CD4-positive, alpha-beta T cell (primary cell): ENCODE measurements around the gene CNTRL. TPM values are rescaled to one million over a fixed set of nuclear protein-coding genes. Genes with fewer than 3 reads are reported as not detected.

ENCODE experiments used
- ATAC-seq: fragments of 200-7000 bp; cut with Tn5 transposase; one replicate; pipeline ENCODE4 v1.10.0; 2022; ENCODE audit warnings: mild to moderate bottlenecking; ENCODE audit not compliant: poor library complexity
- CTCF ChIA-PET: fragments of 350-600 bp; sonication (Branson Sonifier 250); formaldehyde crosslinking; loops from one replicate; lab custom pipeline; 2021; ENCODE audit warnings: antibody characterized with exemption, inconsistent platforms; lab: Charles Lee
- POLR2A ChIA-PET: fragments of 350-600 bp; sonication (Branson Sonifier 250); formaldehyde crosslinking; loops from one replicate; lab custom pipeline; 2021; ENCODE audit warnings: antibody characterized with exemption, inconsistent platforms; lab: Charles Lee
- DNase-seq, 14 experiments: peaks; one replicate each; pipeline ENCODE4 v3.0.0-alpha.2; 2013 to 2020; ENCODE audit warnings: mixed read lengths in 2 of 14
- H3K27ac ChIP-seq, 2 donors: one replicate each; pipeline versions ENCODE4 v1.5.1 to v1.7.0; 2013; ENCODE audit warnings: low read length in 2 of 2, low read depth in 1 of 2, mild to moderate bottlenecking in 1 of 2
- H3K27me3 ChIP-seq, 2 experiments: 1 replicate in 1 of 2; 2 replicates in 1 of 2; pipeline versions ENCODE4 v1.6.1 to v1.7.0; 2013; ENCODE audit warnings: low read length in 2 of 2, control low read depth in 1 of 2, mild to moderate bottlenecking in 1 of 2, moderate library complexity in 1 of 2; ENCODE audit not compliant: insufficient read depth in 2 of 2, control insufficient read depth in 1 of 2
- H3K36me3 ChIP-seq: one replicate; pipeline ENCODE4 v1.6.1; 2013; ENCODE audit warnings: low read length, control low read depth; ENCODE audit not compliant: insufficient read depth
- H3K4me1 ChIP-seq: one replicate; pipeline ENCODE4 v1.6.1; 2013; ENCODE audit warnings: low read length, control low read depth; ENCODE audit not compliant: insufficient read depth
- H3K4me3 ChIP-seq: one replicate; pipeline ENCODE4 v1.5.1; 2013; ENCODE audit warnings: mild to moderate bottlenecking, low read length, moderate library complexity
- H3K9me3 ChIP-seq, 2 experiments: 1 replicate in 1 of 2; 2 replicates in 1 of 2; pipeline versions ENCODE4 v1.6.1 to v1.7.0; 2013; ENCODE audit warnings: low read length in 2 of 2, mild to moderate bottlenecking in 2 of 2, control low read depth in 1 of 2, moderate library complexity in 1 of 2; ENCODE audit not compliant: control insufficient read depth in 1 of 2, insufficient read depth in 1 of 2
- H3K27ac Mint-ChIP-seq: one replicate; pipeline ENCODE4 v1.8.0; 2020; ENCODE audit warnings: mixed read lengths
- H3K27me3 Mint-ChIP-seq: one replicate; pipeline ENCODE4 v1.8.0; 2021; ENCODE audit warnings: mixed read lengths
- H3K36me3 Mint-ChIP-seq: one replicate; pipeline ENCODE4 v1.8.0; 2021; ENCODE audit warnings: low read depth, mixed read lengths
- H3K4me1 Mint-ChIP-seq: one replicate; pipeline ENCODE4 v1.8.0; 2021; ENCODE audit warnings: low read depth, mixed read lengths
- H3K4me3 Mint-ChIP-seq: one replicate; pipeline ENCODE4 v1.8.0; 2020; ENCODE audit warnings: mild to moderate bottlenecking, mixed read lengths
- H3K9me3 Mint-ChIP-seq: one replicate; pipeline ENCODE4 v1.8.0; 2020; ENCODE audit warnings: mixed read lengths
- intact Hi-C, 2 experiments: fragments of 100-400 bp; cut with DNase I in 1 of 2; cut with micrococcal nuclease in 1 of 2; formaldehyde crosslinking; loops; one replicate each; pipeline versions ENCODE4 v1.15.1 to v1.9.0; 2023 to 2025; cut with DNase I, micrococcal nuclease
- total RNA-seq, 174 experiments: library from RNA in 2 of 174; stranded (reverse) in 2 of 174; gene quantifications; one replicate each; pipeline ENCODE4 v1.2.3 and lab custom pipeline; 2021 to 2026
- TF ChIP-seq, protein P1 (sequence below): fragments of 200-600 bp; IDR thresholded peaks from one replicate; pipeline ENCODE4 v1.8.0; 2022; ENCODE audit warnings: antibody characterized with exemption, mild to moderate bottlenecking

Gene CNTRL
- total RNA-seq, 2 experiments from 2014 or later: 35.1 to 38.1 TPM

DNA sequence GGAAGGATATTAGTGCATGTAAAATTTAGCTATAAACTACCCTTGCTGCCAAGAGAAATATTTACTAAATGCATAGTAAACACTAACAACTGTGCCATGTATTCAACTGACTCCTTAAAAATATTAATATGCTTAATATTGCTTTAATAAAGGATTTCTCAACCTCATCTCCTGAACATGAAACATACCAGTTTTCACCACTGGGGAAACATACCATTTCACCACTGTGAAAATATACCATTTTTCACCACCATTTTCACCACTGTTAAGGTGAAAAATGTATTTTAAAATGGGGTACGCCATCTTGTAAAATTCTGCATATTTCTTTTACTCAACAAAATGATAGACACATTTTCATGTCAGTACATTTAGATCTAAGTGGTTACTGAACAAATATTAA lies 122.4 kb downstream of the CNTRL start:
- DNase-seq (no peak), ATAC-seq (no peak)
- peak overlapping the region; percentile 58 for H3K4me3 Mint-ChIP-seq
- CTCF ChIA-PET: interaction anchor here (0.7 to 1.0 kb wide), 2 partner anchors 11 to 24 kb away, joined by 3 read pairs; no protein-coding TSS in a partner anchor
- no peaks in the 10 kb centered on the region for H3K9me3 Mint-ChIP-seq
- Histone ChIP-seq H3K4me3 (no peak overlapping the region), H3K9me3 (no peaks in the 10 kb centered on the region), H3K36me3 (no peaks in the 10 kb centered on the region), H3K27me3 (no peaks in the 10 kb centered on the region), H3K27ac (no peak overlapping the region), H3K4me1 (peaks cover 13% of the 10 kb centered on the region)
- peaks cover 86% of the 10 kb centered on the region for H3K4me1 Mint-ChIP-seq
- intact Hi-C loops: no loop called here
- peaks cover 21% of the 10 kb centered on the region for H3K36me3 Mint-ChIP-seq
- H3K27ac Mint-ChIP-seq: peak overlapping the region; percentile 57
- no peaks in the 10 kb centered on the region for H3K27me3 Mint-ChIP-seq
- POLR2A ChIA-PET: interaction anchor here (1.0 kb wide), 1 partner anchor 28 kb away, joined by 3 read pairs; no protein-coding TSS in a partner anchor
- TF ChIP-seq, protein P1, sequence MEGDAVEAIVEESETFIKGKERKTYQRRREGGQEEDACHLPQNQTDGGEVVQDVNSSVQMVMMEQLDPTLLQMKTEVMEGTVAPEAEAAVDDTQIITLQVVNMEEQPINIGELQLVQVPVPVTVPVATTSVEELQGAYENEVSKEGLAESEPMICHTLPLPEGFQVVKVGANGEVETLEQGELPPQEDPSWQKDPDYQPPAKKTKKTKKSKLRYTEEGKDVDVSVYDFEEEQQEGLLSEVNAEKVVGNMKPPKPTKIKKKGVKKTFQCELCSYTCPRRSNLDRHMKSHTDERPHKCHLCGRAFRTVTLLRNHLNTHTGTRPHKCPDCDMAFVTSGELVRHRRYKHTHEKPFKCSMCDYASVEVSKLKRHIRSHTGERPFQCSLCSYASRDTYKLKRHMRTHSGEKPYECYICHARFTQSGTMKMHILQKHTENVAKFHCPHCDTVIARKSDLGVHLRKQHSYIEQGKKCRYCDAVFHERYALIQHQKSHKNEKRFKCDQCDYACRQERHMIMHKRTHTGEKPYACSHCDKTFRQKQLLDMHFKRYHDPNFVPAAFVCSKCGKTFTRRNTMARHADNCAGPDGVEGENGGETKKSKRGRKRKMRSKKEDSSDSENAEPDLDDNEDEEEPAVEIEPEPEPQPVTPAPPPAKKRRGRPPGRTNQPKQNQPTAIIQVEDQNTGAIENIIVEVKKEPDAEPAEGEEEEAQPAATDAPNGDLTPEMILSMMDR: no peak

DNA sequence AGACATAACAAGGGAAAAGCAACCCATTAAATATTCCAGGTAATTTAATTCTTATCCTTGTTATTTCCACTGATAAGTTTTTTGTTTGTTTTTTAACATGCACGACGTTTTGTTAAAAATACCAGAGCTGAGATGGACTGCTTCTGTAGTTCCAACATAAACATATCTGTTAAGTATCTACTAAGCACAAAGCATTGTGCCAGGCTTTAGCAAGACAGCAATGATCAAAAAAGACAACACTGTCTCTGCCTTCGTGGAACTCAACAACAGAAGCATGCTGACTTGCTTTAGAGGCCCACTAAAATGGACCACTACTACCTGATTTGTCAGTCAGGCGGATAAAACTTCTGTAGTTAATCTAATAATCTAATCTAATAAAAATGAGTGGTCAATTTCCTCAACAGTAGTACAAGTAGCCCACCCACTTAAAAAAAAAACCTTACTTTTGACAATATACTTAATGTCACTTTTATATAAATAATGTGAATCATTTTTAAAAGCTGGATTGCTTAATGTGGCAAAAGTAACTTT lies 123.8 kb downstream of the CNTRL start:
- Mint-ChIP-seq H3K27ac (peak overlapping the region; percentile 89), H3K27me3 (no peaks in the 10 kb centered on the region), H3K4me1 (peaks cover 76% of the 10 kb centered on the region), H3K36me3 (peaks cover 16% of the 10 kb centered on the region), H3K4me3 (peak overlapping the region; percentile 96), H3K9me3 (no peaks in the 10 kb centered on the region)
- CTCF ChIA-PET: interaction anchor here (2.2 kb wide), 1 partner anchor 91 kb away, joined by 6 read pairs; no protein-coding TSS in a partner anchor
- ATAC-seq (no peak), DNase-seq (no peak)
- TF ChIP-seq, protein P1: no peak
- H3K27me3 ChIP-seq: no peaks in the 10 kb centered on the region
- H3K4me1 ChIP-seq: peaks cover 18% of the 10 kb centered on the region
- peak overlapping the region; percentile 75 for H3K4me3 ChIP-seq
- no peak overlapping the region for H3K27ac ChIP-seq
- intact Hi-C loops: no loop called here
- POLR2A ChIA-PET: interaction anchor here (4.2 to 4.3 kb wide), 2 partner anchors 10 to 77 kb away, joined by 40 to 50 read pairs; no protein-coding TSS in a partner anchor
- H3K9me3 ChIP-seq: no peaks in the 10 kb centered on the region
- H3K36me3 ChIP-seq: no peaks in the 10 kb centered on the region

GRCh38 chr9:121199921-121200320 lies 125.2 kb downstream of the CNTRL start:
- no peak overlapping the region for H3K27ac ChIP-seq
- CTCF ChIA-PET: interaction anchor here (2.2 kb wide), 1 partner anchor 93 kb away, joined by 6 read pairs; no protein-coding TSS in a partner anchor
- DNase-seq (no peak), ATAC-seq (no peak)
- H3K9me3 ChIP-seq: no peaks in the 10 kb centered on the region
- Mint-ChIP-seq H3K27ac (peak overlapping the region; percentile 89), H3K27me3 (no peaks in the 10 kb centered on the region), H3K36me3 (peaks cover 16% of the 10 kb centered on the region), H3K9me3 (no peaks in the 10 kb centered on the region), H3K4me1 (peaks cover 70% of the 10 kb centered on the region), H3K4me3 (peak overlapping the region; percentile 96)
- POLR2A ChIA-PET: interaction anchor here (0.6 to 4.3 kb wide), 5 partner anchors 12 to 332 kb away, joined by 3 to 50 read pairs (median 3); no protein-coding TSS in a partner anchor
- H3K4me1 ChIP-seq: peaks cover 14% of the 10 kb centered on the region
- H3K27me3 ChIP-seq: no peaks in the 10 kb centered on the region
- TF ChIP-seq, protein P1: no peak
- no peaks in the 10 kb centered on the region for H3K36me3 ChIP-seq
- intact Hi-C loops: loop anchor here (5.0 kb wide), 7 partner anchors 78 to 618 kb away; partner anchors contain the start of genes CDK5RAP2 (in 1 of the 2), FBXW2 (in 1 of the 2), MEGF9 (in 1 of the 2) and PSMD5 (in 1 of the 2)
- peak overlapping the region; percentile 75 for H3K4me3 ChIP-seq
